DMS53 treated with DMSO at 0.1 percent for 48 hours (cell line): ENCODE data around the gene SYT11.
"Not testable (repeated sequence)": the region's sequence is repeated elsewhere in the genome, so short reads cannot be mapped to it uniquely, and the experiment has no call there.

Experiments used
- DNase-seq: peaks from one replicate; lab custom pipeline; 2025; ENCODE audit not compliant: unreplicated experiment; lab: John Stamatoyannopoulos, UW

Gene SYT11

DNA sequence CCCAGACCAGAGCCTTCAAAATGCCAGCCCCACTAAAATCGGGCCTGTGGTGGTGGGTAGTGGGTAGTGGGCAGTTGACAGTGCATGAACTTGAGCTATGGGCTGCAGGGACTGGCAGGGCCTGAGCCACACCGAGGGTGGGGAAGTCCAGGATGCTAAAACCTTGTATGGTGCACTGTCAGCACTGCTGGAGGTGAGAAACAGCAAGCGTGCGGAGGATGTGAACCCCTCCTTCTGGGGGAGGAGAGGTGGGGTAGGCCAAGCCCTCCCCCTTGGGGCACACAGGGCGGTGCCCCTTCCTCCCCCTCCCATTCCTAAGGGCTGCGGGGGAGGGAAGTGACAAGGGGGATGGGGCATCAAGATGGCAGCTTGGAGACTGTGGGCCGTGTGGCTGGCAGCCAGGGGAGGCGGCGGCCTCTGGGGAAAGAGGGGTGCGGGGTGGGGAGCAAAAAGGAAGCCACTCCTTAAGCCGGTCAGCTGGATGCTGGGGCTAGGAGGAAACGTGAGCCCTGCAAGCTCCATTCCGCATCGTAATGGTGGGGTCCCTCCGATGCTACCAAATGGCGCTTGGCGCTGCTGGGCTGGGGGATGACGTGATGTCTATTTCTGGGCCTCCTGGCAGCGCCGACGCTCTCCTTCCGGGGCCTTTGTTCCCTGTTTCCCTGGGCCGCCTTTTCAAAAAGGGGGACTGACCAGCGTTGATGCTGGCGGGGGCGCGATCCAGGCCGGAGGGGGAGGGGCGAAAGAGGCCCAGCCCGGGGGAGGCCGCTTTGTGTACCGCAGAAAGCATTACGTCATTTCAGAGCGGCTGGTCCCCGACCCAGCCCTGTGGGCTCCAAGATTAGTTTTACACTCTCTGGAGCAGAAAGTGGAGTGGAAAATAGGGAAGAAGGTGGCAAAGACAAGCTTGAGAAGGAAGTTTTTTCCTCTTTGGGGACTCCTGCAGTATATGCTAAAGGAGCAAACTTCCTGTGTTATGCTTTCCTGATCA, 809 bp downstream of the SYT11 start:
- DNase-seq = peak; percentile 50

DNA sequence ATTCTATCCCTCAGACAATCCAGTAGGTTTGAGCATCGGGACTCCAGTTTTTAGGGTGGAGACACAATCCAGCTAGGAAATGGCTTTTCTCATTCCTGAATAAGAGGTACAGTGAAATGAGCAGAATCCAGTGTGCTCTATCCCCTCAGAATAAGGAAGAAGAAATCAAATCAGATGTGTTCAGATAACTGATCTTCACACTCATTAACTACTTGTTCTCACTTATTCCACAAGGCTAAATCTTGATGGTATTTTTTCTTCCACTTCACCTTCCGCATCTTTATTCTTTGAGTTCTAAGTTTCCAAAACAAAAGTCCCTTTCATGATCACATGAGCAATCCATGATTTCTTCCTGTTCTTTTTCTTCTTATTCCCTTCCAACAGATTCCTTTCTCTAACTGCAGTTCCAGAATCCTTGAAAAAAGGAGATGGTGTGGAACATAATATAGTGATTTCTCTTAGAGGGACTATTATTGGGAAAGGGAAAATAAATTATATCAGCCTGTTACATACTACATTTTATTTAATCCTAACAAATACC, 1.7 kb downstream of the SYT11 start:
- no peak for DNase-seq

DNA sequence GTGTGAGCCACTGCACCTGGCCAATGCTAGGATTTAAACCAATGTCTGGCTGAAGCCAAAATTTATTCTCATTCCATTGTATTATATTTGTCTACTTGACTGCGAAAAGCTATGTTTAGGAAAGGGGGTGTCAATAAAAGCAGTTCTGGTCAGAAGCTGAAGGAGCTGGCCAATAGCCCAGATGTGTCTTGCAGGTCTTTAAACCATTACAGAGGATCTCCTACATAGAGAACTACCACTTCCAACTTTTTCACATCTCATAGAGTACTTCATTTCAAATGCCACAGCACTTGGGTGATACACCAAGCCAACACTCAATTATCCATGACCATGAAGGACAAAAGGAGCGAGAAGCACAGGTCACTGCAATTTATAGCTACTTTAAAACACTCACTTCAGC, 2.5 kb downstream of the SYT11 start:
- no peak for DNase-seq

DNA sequence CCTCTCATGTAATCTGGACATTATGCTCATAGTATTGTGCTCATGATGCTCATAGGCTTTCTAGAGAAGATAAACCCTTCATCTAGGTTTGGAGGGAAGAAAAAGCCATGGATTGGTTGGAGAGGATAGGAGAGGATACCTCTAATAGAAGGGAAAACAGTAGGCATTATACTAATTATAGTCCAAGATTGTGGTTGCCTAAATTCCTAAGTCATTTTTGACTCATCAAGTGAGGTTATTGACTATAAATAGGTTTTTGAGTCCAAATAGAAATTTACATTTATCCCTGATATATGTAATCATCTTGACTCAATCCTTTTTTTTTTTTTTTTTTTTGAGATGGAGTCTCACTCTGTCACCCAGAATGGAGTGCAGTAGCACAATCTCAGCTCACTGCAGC, 5.0 kb downstream of the SYT11 start:
- no peak for DNase-seq

DNA sequence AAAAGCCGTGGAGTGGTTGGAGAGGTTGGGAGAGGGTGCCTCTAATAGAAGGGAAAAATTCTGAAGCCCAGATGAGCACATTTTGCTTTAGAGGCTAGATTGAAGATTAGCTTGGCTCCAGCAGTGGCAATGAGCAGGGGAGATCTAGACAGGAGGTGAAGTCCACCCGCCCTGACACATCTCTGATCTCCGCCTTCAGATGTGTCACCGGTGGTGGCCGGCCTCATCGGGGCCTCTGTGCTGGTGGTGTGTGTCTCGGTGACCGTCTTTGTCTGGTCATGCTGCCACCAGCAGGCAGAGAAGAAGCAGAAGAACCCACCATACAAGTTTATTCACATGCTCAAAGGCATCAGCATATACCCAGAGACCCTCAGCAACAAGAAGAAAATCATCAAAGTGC, 8.4 kb downstream of the SYT11 start:
- no peak for DNase-seq

DNA sequence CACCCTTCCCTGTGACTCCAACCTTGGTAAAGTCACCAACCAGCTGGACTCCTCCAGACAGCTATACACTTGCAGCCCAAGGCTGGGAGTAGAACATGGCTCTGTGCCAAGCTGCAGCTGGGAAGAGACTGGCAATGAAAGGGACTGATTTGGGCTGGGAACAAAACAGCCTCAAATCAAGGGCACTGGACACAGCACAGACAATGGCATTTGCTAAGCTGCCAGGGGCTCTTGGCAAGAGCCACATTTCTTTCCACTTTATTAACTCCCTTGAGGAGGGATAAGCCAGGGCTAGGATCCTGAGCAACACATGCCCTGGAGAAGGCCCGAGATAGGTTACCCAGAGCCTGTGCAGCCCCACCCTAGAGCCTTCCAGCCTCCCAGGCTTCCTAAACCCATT, 12.0 kb downstream of the SYT11 start:
- DNase-seq = no peak

DNA sequence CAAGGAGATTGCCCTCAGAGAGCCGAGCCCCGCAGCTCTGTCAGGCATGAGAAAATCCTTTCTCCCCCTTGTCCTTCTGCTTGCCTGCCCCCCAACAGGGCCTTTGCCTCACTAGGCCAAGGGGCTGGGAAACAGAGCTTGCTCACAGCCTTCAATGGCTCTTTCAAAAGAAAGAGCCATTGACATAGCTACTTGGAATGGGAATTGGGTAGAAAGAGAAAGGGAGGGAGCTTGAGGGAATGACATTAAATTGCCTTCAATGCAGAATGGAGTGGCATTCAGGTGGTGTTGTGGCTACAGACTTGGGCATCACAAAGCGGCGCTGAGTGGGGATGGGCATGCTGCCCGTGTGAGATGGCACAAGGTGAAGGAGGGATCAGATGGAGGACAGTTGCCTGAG, 13.2 kb downstream of the SYT11 start:
- no peak for DNase-seq

DNA sequence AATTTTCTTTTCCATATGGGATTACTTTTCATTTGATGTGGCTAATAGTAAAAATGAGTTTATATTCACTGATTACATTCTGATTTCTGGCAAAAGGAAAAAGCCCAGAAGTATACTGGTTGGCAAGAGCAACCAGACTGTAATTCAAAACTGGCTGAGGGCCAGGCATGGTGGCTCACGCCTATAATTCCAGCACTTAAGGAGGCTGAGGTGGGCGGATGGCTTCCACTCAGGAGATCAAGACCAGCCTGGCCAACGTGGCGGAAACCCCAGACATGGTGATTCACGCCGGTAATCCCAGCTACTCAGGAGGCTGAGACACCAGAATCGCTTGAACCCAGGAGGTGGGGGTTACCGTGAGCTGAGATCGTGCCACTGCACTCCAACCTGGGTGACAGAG, 14.5 kb downstream of the SYT11 start:
- DNase-seq = no peak

DNA sequence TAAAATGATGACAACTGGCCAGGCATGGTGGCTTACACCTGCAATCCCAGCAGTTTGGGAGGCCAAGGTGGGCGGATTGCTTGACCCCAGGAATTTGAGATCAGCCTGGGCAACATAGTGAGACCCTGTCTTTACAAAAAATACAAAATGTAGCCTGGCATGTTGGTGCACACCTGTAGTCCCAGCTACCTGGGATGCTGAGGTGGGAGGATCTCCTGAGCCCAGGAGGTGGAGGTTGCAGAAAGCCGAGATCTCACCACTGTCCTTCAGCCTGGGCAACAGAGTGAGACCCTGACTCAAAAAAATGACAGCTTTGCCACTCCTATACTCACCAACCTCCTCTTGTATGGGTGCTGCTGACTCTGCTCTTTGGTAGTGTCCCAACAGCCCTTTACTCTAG, 18.6 kb downstream of the SYT11 start:
- DNase-seq = no peak

DNA sequence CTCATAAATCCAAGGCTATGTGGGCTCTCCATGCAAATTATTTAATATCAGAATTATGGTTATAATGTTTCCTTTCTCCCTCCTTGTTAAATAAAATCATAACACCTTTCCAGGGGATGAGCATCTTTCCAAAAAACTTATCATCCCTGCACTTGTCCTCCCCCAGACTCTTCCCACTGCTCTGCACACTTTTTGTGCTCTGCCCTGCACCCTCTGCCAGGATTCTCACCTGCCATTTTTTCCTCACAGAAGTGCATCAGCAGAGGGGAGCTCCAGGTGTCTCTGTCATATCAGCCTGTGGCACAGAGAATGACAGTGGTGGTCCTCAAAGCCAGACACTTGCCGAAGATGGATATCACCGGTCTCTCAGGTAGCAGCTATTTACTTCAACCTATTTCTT, 20.9 kb downstream of the SYT11 start:
- DNase-seq = no peak

DNA sequence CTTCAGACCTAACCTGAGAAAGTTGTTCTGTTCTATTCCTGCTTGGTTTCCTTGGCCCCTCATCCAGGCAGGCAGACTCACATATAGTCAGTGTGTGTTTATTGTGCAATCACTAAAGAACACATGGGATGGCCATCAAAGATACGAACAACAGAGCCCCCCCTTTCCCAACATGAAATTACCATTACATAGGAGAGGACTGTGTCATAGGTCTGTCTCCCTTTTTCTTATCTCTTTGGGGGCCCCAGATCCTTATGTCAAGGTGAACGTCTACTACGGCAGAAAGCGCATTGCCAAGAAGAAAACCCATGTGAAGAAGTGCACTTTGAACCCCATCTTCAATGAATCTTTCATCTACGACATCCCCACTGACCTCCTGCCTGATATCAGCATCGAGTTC, 21.6 kb downstream of the SYT11 start:
- DNase-seq = no peak

DNA sequence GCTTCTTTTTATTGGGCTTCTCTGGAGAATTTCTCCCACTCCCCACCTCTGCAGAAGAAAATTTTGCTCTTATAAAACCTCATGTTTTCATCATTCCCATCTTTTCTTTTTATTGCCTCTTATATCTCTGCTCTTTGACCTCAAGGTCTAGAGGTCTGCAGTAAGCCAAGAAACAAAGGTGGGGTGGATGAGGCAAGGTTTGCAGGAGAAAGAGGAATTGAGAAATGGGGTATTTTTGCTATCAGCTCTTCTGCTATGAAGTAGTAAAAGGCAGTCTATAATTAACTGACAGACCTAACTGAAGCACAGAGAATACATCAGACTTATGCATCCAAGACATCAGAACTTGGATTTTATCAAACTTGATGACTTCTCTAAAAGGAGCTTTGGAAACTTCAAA, 22.9 kb downstream of the SYT11 start:
- no peak for DNase-seq

DNA sequence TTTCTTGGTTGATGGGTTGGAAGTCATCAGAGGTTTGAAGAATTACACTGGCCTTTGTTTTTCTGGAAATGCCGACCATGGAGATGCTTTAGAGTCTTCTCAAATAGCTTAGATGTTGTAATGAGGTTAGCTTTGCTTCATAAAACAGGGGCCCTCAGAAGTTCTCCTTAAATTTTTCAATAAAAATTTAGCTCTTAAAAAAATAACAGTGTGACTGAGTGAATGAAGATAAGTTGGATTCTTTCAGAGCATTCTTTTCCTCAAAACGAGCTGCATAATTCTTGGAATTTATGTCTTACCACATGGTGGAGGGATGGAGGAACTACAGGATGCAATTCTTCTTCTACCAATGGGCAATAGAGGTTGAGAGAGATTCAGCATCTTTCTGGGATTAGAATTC, 23.4 kb downstream of the SYT11 start:
- DNase-seq = no peak

DNA sequence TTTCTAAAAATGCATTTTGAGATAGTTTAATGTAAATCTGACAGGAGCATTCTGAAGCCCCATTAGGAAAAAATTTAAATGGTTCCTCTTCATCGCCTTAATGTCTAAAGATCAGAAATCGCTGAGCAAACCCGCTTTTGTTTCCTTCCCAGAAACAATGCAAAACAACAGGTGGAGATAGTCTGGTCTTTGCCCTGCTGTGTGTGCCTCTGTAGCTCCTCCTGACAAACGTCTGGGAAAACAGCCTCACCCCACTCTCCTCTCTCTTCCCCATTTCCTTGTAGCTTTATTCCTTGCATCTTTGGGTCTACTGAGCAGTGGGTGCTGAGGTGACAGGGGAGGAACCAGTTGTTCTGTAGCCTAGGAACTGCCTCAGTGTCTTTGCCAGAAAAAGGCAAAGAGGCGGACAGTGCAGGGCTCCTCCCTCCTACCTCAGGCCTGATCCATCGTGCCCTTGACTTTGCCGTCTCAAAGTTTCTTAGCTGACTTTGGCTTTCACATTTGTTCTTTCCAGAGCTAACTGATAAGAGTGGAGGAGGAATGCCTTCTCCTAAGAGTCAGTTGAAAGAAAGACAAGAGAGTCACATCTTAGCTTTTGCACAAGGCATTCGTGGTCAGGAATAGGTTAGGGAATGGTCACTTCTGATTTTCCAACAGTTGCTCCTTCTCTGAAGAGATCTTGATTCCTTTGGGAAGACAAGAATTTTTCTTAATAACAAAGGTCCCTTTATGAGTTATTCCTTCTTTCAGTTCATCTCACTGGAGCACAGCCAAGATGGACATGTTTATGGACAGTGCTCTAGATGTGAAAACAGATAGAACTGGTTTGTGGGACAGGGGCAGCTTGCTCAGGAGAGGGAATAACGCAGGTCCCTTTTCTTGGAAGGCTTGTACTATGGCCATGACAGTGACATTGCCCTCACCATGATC, 24.9 kb downstream of the SYT11 start:
- no peak for DNase-seq

DNA sequence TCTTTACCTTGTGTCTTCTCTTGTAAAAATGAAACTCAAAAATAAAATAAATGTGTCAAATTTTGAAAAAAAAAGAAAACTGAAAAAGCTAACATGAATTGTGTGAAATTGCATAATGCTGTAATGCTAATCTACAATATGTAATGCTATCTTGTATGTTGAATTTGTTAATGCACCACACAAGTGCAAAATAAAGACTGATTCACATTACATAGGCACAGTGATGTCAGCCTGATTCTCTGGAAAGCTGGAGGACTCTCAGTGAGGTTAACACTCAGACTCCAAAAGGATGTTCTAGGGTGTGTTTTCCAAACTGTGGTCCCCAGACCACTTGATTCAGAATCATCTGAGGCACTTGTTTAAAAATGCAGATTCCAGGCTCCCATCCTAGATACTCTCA, 25.6 kb downstream of the SYT11 start:
- no peak for DNase-seq

DNA sequence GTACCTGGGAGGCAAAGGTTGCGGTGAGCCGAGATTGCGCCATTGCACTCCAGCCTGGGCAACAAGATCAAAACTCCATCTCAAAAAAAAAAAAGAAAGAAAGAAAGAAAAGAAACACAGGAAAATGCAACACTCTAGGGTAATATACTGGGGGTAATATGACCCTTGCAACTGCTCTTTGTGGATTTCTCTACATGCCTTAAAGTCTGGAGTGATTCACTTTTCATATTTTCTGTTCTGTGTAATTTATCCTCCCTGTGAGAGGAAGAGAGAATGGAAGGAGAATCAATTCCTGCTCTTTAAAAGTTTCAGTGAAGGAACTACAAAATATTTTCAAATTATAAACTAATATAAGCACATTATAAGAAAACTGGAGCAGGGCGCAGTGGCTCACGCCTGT, 29.1 kb downstream of the SYT11 start:
- DNase-seq = no peak

DNA sequence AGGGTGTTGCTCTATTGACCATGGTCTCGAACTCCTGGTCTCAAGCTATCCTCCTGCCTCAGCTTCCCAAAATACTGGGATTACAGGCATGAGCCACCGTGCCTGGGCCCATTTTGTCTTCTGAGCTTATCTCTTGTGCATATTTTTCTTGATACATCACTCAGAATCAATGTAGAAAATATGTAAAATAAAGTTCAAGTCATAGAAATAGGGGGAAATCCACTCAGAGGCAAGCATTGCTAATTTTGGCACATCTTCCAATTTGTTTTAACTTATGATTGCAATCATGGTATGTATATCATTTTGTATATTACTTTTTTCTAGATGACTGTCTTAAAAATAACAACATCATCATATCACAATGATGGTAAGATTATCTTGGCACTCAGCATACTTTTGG, 30.2 kb downstream of the SYT11 start:
- no peak for DNase-seq

DNA sequence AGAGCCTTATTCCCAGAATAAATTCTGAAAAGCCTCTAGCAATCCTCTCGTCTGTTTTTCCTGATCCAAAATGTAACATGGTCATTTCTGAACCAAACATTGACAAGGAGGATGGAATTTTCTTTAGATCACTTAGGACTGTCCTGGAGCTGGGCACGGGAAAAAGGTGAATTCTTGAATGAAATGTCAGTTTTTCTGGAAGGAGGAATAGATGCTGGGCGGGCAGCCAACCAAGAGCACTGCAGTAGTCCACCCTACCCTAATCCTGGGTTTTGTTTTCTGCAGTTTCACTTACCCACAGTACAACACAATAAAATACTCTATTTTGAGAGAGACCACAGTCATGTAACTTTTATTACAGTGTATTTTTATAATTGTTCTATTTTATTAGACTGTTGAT, 30.9 kb downstream of the SYT11 start:
- DNase-seq = no peak

DNA sequence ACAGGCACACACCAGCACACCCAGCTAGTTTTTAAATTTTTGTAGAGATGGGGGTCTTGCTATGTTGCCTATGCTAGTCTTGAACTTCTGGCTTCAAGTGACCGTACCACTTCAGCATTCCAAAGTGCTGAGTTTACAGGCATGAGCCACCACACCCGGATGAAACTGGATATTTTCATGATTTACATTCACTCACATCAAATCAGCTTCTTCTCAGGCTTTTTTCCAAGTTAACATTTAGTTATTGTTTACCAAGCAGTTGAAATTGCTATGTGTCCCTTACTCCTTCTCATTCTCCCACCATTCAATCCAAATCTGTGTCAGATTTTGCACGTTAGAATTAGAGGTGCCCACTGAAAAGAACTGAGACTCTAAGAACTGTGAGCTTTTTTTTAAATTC, 33.4 kb downstream of the SYT11 start:
- no peak for DNase-seq

DNA sequence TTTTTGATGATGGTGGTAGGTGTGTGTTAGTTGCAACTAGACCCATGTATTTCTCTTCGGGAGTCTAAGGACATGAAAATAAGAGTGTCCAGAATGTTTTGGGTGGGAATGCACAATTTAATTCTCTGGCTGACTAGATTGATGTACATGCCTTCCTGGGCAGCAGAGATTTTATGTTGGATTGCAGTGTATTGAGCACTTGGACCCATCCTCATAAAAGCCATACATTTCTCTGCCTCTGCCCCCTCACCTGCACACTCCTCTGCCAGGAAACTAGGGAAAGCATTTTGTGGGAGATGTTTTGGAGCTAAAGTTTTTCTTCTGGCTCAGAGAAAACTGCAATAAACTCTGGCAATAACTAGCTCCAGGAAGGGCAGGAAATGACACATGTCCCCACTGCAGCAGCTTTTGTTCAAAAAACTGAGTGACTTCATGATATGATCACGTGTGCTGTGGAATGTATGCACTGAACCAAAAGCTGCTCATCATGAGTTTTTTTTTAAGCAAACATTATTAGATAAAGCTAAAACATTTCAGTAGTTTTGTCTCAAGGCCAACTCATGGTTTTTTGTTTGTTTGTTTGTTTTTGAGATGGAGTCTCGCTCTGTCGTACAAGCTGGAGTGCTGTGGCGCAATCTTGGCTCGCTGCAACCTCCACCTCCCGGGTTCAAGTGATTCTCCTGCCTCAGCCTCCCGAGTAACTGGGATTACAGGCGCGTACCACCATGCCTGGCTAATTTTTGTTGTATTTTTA, 34.2 kb downstream of the SYT11 start:
- peak; percentile 48 for DNase-seq

DNA sequence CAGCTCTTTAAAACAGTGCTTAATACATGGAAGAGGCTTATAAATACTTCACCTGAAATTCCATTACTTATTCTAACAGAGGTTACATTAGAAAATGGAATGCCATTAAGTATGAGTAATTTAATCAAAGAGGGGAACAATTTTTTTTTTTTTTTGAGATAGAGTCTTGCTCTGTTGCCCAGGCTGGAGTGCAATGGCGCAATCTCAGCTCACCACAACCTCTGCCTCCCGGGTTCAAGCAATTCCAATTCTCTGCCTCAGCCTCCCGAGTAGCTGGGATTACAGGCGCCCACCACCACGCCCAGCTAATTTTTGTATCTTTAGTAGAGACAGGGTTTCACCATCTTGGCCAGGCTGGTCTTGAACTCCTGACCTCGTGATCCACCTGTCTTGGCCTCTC, 36.2 kb downstream of the SYT11 start:
- not testable (repeated sequence) for DNase-seq
